Endothelial cell (in vitro differentiated cells): Measurements from ENCODE around the gene CHN2. TPM values are rescaled to one million over a fixed set of nuclear protein-coding genes. Genes with fewer than 3 reads are reported as not detected.

ENCODE experiments used
- DNase-seq: peaks from one replicate; pipeline ENCODE4 v3.0.0; 2021; ENCODE audit warnings: low spot score
- H3K27ac Mint-ChIP-seq: one replicate; pipeline ENCODE4 v1.8.0; 2021; ENCODE audit warnings: mixed read lengths, inconsistent platforms; ENCODE audit not compliant: unreplicated experiment
- H3K27me3 Mint-ChIP-seq: one replicate; pipeline ENCODE4 v1.8.0; 2021; ENCODE audit warnings: mild to moderate bottlenecking, moderate library complexity, mixed read lengths, inconsistent platforms; ENCODE audit not compliant: unreplicated experiment
- H3K36me3 Mint-ChIP-seq: one replicate; pipeline ENCODE4 v1.8.0; 2021; ENCODE audit warnings: mild to moderate bottlenecking, low read depth, mixed read lengths, inconsistent platforms; ENCODE audit not compliant: unreplicated experiment
- H3K4me1 Mint-ChIP-seq: one replicate; pipeline ENCODE4 v1.8.0; 2021; ENCODE audit warnings: mild to moderate bottlenecking, mixed read lengths, inconsistent platforms; ENCODE audit not compliant: unreplicated experiment
- H3K4me3 Mint-ChIP-seq: one replicate; pipeline ENCODE4 v1.8.0; 2021; ENCODE audit warnings: mild to moderate bottlenecking, mixed read lengths, inconsistent platforms; ENCODE audit not compliant: unreplicated experiment
- H3K9me3 Mint-ChIP-seq: one replicate; pipeline ENCODE4 v1.8.0; 2021; ENCODE audit warnings: mixed read lengths, inconsistent platforms; ENCODE audit not compliant: unreplicated experiment
- total RNA-seq: library from RNA; stranded (reverse); fragmentation: NEBNext Ultra II Directional; extraction: Animal tissue kit (Norgen Biotek cat#: 25700); gene quantifications from one replicate; pipeline ENCODE4 v1.2.1, GENCODE V29; 2021; ENCODE audit not compliant: unreplicated experiment
- TF ChIP-seq, protein P1 (sequence below): fragments of 200-600 bp; sonication (generic); IDR thresholded peaks from one replicate; pipeline ENCODE4 v1.5.0; 2021; ENCODE audit warnings: antibody characterized with exemption; ENCODE audit not compliant: unreplicated experiment

The CHN2 gene
- total RNA-seq, 1 donor from 2014 or later: 3.4 TPM

DNA sequence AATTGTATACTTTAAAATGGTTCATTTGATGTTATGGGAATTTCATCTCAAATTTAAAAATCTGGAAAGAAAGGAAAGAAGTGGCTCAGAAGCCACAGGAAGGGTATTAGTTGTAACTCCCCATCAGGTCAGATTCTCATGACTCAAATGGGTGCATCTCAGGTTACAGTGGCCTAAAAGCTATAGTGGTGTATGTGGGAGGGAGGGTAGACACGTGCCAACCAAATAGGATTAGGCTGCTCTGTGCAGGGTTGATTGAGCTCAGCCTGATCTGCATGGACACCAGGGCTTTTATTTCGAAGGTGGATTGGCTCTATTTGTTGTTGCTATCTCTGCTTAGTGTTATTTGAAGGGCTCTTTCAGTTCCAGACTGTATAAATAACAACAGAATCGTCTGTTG is 247.6 kb downstream of the CHN2 start:
- Mint-ChIP-seq H3K36me3 (no peaks in the 10 kb centered on the region), H3K4me3 (no peak overlapping the region), H3K4me1 (peaks cover 4% of the 10 kb centered on the region), H3K9me3 (no peaks in the 10 kb centered on the region), H3K27ac (no peak overlapping the region), H3K27me3 (no peaks in the 10 kb centered on the region)
- no peak for DNase-seq
- TF ChIP-seq, protein P1, sequence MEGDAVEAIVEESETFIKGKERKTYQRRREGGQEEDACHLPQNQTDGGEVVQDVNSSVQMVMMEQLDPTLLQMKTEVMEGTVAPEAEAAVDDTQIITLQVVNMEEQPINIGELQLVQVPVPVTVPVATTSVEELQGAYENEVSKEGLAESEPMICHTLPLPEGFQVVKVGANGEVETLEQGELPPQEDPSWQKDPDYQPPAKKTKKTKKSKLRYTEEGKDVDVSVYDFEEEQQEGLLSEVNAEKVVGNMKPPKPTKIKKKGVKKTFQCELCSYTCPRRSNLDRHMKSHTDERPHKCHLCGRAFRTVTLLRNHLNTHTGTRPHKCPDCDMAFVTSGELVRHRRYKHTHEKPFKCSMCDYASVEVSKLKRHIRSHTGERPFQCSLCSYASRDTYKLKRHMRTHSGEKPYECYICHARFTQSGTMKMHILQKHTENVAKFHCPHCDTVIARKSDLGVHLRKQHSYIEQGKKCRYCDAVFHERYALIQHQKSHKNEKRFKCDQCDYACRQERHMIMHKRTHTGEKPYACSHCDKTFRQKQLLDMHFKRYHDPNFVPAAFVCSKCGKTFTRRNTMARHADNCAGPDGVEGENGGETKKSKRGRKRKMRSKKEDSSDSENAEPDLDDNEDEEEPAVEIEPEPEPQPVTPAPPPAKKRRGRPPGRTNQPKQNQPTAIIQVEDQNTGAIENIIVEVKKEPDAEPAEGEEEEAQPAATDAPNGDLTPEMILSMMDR: no peak

DNA sequence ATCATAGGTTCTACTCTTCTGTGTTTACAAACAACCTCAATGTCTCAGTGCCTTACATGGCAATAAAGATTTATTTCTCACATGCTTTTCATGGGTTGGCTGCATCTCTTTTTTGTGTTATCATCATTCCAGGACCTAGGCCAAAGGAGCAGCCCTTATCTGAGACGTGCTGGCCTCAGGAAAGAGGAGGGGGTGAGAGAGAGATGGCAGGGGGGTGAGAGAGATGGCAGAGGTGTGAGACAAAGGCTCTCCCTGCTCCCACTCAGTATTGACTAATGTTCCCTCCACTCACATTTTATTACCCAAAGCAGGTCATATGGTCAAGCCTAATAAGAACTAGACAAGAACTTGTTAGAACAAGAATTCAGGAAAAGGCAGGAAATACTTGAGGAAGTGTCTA is 249.0 kb downstream of the CHN2 start:
- no peak for DNase-seq
- TF ChIP-seq, protein P1: no peak
- Mint-ChIP-seq H3K4me1 (peaks cover 4% of the 10 kb centered on the region), H3K4me3 (no peak overlapping the region), H3K36me3 (no peaks in the 10 kb centered on the region), H3K9me3 (no peaks in the 10 kb centered on the region), H3K27ac (no peak overlapping the region), H3K27me3 (no peaks in the 10 kb centered on the region)

DNA sequence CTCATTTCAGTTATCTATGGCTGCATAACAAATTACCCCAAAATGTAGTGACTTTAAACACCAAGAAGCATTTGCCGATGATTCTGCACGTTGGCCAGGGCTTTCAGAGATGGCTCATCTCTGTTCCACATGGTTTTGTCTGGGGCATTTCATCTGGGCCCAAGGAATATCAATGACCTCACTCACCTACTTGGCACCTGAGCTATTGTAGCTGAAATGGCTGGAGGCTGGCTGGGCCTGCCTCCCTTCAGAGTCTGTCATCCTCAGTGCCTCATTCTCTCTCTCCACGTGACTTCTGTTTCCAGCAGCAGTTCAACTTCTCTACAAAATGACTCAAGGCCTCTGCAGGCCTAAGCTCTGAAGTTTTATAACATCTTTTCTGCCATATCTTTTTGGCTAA is 249.7 kb downstream of the CHN2 start:
- TF ChIP-seq, protein P1: no peak
- Mint-ChIP-seq H3K4me1 (peaks cover 4% of the 10 kb centered on the region), H3K27me3 (no peaks in the 10 kb centered on the region), H3K4me3 (no peak overlapping the region), H3K27ac (no peak overlapping the region), H3K9me3 (no peaks in the 10 kb centered on the region), H3K36me3 (no peaks in the 10 kb centered on the region)
- no peak for DNase-seq

DNA sequence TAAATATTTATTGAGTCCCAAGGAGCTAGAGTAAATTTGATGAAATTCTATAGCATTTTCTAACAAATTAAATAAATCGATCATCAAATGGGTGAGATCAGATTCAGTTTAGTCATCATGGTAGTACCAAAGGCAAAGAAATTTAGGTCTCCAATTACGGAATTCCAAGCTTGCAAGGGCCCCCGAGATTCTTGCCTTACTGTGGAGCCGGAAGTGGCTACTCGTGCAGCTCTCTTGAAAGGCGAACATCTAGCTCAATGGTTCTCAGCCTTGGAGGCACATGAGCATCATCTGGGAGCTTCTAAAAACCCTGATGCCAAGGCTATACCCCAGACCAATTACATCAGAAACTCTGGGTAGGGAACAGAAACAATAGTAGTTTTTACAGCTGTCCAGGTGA is 251.2 kb downstream of the CHN2 start:
- Mint-ChIP-seq H3K36me3 (no peaks in the 10 kb centered on the region), H3K4me1 (peaks cover 4% of the 10 kb centered on the region), H3K27ac (no peak overlapping the region), H3K9me3 (no peaks in the 10 kb centered on the region), H3K27me3 (no peaks in the 10 kb centered on the region), H3K4me3 (no peak overlapping the region)
- TF ChIP-seq, protein P1: no peak
- DNase-seq: no peak

DNA sequence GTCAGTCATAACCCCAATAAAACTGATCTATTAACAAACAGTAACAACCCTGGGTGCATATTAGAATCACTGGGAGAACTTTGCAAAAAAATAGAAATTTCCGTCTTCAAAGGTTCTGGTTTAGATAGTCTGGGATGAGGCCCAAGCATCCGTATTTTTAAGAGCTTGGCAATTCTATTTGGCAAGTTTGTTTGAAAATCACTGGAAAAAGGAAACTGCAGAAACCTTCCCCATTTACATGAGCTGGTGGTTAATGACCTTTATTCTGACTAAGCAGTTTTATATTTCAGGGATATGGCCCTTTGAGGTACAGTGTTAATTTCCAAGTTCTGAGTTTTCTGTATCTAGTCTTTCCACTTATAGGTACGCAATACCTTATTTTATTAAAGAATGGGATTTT is 253.3 kb downstream of the CHN2 start:
- Mint-ChIP-seq H3K9me3 (no peaks in the 10 kb centered on the region), H3K36me3 (no peaks in the 10 kb centered on the region), H3K27ac (no peak overlapping the region), H3K27me3 (no peaks in the 10 kb centered on the region), H3K4me3 (no peak overlapping the region), H3K4me1 (peaks cover 4% of the 10 kb centered on the region)
- TF ChIP-seq, protein P1: no peak
- no peak for DNase-seq
